HepG2 (cell line): ENCODE measurements around the gene PLBD2. TPM values are rescaled to one million over a fixed set of nuclear protein-coding genes. Genes with fewer than 3 reads are reported as not detected.

Experiments used
- AHR ChIP-seq: IDR thresholded peaks from 2 replicates; pipeline ENCODE4 v1.6.1; 2018; ENCODE audit warnings: missing genetic modification reagents, missing compliant biosample characterization
- ATF3 ChIP-seq: sonication (generic); formaldehyde crosslinking; IDR thresholded peaks from 2 replicates; pipeline ENCODE4 v1.4.0; 2020; ENCODE audit warnings: missing genetic modification reagents
- CSRNP1 ChIP-seq: sonication (generic); formaldehyde crosslinking; IDR thresholded peaks from 2 replicates; pipeline ENCODE4 v1.8.1; 2023; ENCODE audit warnings: mild to moderate bottlenecking, missing genetic modification reagents
- CSRNP2 ChIP-seq: sonication (generic); formaldehyde crosslinking; conservative IDR thresholded peaks from 2 replicates; pipeline ENCODE4 v1.8.0; 2022; ENCODE audit warnings: low read depth, missing genetic modification reagents
- MED1 ChIP-seq: sonication (generic); formaldehyde crosslinking; IDR thresholded peaks from 2 replicates; pipeline ENCODE4 v1.4.0; 2020; ENCODE audit warnings: missing genetic modification reagents
- REST ChIP-seq, 2 experiments: IDR thresholded peaks; 2 replicates each; pipeline ENCODE4 v1.6.1; 2011 to 2012; ENCODE audit warnings: low read length in 2 of 2, borderline replicate concordance in 1 of 2, low read depth in 1 of 2, mild to moderate bottlenecking in 1 of 2, moderate library complexity in 1 of 2
- SMARCC2 ChIP-seq: fragments of 450-650 bp; IDR thresholded peaks from 2 replicates; pipeline ENCODE4 v1.6.1; 2017; ENCODE audit warnings: antibody characterized with exemption, mild to moderate bottlenecking
- TOPORS ChIP-seq: sonication (generic); formaldehyde crosslinking; IDR thresholded peaks from 2 replicates; pipeline ENCODE4 v1.8.0; 2023; ENCODE audit warnings: mild to moderate bottlenecking, missing genetic modification reagents
- ZBTB42 ChIP-seq: sonication (generic); formaldehyde crosslinking; IDR thresholded peaks from 2 replicates; pipeline ENCODE4 v1.5.0; 2020; ENCODE audit warnings: mild to moderate bottlenecking, missing genetic modification reagents
- ZNF503 ChIP-seq: sonication (generic); formaldehyde crosslinking; IDR thresholded peaks from 2 replicates; pipeline ENCODE4 v1.4.0; 2020; ENCODE audit warnings: missing genetic modification reagents
- ZNF768 ChIP-seq: sonication (generic); formaldehyde crosslinking; IDR thresholded peaks from 2 replicates; pipeline ENCODE4 v1.4.0; 2020; ENCODE audit warnings: missing genetic modification reagents
- ZNF770 ChIP-seq: sonication (generic); formaldehyde crosslinking; IDR thresholded peaks from 2 replicates; pipeline ENCODE4 v1.5.0; 2020; ENCODE audit warnings: mild to moderate bottlenecking, missing genetic modification reagents
- ZUFSP ChIP-seq: sonication (generic); formaldehyde crosslinking; IDR thresholded peaks from 2 replicates; pipeline ENCODE4 v1.9.0; 2021; ENCODE audit warnings: missing genetic modification reagents, mild to moderate bottlenecking, borderline replicate concordance
- polyA plus RNA-seq, 8 experiments: library from polyadenylated mRNA; depleted of rRNA in 3 of 8; stranded (reverse) in 7 of 8; unstranded in 1 of 8; fragments of >200 nt; fragmentation: Illumina TruSeq in 4 of 8; extraction: Trizol in 4 of 8; gene quantifications; 2 replicates each; pipeline versions ENCODE4 v1.2.1 to v1.2.3, GENCODE V29; 2011 to 2016; ENCODE audit warnings: low read depth in 4 of 8, missing spikeins in 1 of 8, mixed read lengths in 1 of 8; ENCODE audit not compliant: insufficient read depth in 1 of 8
- total RNA-seq, 5 experiments: library from RNA; depleted of rRNA; stranded (reverse); fragments of >200 nt; fragmentation: Illumina TruSeq; extraction: Trizol; gene quantifications; 2 replicates each; pipeline ENCODE4 v1.2.3, GENCODE V29; 2016; ENCODE audit warnings: low read depth in 1 of 5

PLBD2 gene
- total and polyA plus RNA-seq, 2 of the 13 experiments (the other 11 are each of a cell fraction or from before 2014, with no cell fraction given), result 6.7 to 8.5 TPM

- TF ChIP-seq ZNF770 (CRISPR knock-in tag) (peak; percentile 34; the same call in 1 of the 2 replicates), ZBTB42 (CRISPR knock-in tag) (no peak), REST (IDR thresholded peaks at IDR 0.05; ENCODE audit: borderline replicate concordance in 1 of 2, low read depth in 1 of 2, low read length in 2 of 2) (peak in 1 of 2 experiments; percentile 64; a peak in 1 of 4 replicates), TOPORS (CRISPR knock-in tag) (no peak), ZUFSP (CRISPR knock-in tag) (no peak), AHR (no peak), ZNF768 (CRISPR knock-in tag) (no peak; the same call in 1 of the 2 replicates), CSRNP1 (CRISPR knock-in tag) (no peak), ZNF503 (CRISPR knock-in tag) (0 out of 2 replicates have a peak, but pooled peaks have one; percentile 26), MED1 (no peak), ATF3 (CRISPR knock-in tag) (0 out of 2 replicates have a peak, but pooled peaks have one; percentile 42), SMARCC2 (no peak), CSRNP2 (no peak)
These were observed 63.9 kb downstream of the PLBD2 start, which contains the start of gene SDSL (continued) for GRCh38 chr12:113422030-113422885.
